GM18873 (cell line): ENCODE results near the gene DIP2C.
"Not testable (repeated sequence)": the region's sequence is repeated elsewhere in the genome, so short reads cannot be mapped to it uniquely, and the experiment has no call there.

ENCODE experiments used
- ATAC-seq: cut with Tn5 transposase; IDR thresholded peaks from one replicate; pipeline ENCODE4 v1.9.1; 2021; ENCODE audit warnings: mild to moderate bottlenecking, moderate library complexity, moderate number of reproducible peaks; ENCODE audit not compliant: unreplicated experiment, low FRiP score

Gene DIP2C

DNA sequence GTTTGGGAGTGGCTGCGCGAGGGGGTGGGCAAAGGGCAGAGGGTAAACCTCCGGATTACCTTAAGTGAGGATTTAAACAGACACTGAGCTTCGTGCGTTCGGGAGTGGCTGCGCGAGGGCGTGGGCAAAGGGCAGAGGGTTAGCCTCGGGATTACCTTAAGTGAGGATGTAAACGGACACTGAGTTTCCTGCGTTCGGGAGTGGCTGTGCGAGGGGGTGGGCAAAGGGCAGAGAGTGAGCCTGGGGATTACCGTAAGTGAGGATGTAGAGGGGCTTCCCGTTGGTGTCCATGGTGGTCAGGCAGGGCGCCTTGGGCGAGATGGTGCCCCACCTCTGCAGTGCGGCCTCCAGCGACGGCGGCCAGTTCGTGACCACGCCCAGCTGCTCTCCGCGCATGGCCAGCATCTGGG lies 275.8 kb downstream of the DIP2C start:
- ATAC-seq, result no peak

DNA sequence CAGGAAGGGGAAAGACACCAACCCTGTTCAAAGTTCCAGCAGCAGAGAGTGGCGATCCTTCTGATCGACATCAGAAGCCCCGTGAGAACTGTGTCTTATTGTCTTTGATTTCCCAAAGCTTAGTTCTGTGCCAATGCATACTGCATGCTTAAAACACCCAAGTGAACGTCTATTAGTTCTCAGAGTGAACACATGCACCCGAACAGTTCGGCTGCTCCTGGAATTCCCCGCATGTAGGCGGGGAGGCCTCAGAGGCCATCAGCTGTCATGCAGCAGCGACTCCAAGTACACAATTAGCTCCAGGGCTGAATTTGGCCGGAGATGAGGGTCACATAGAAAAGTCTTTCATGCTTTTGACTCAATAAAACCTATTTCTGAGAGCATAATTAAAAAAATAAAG lies 277.4 kb downstream of the DIP2C start:
- no peak for ATAC-seq

DNA sequence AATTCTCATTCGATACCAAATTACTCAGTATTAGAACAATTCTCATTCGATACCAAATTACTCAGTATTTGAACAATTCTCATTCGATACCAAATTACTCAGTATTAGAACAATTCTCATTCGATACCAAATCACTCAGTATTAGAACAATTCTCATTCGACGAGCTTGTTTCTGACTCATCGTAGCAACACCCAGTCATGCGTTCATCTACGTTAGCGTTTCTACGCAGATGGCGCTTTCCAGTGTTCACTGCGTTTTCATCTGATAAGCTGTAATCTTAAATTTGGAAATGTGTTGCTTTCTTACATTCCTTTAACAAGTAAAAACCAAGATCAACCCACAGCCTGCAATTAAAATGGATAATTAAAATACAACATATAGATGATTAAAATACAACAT lies 277.9 kb downstream of the DIP2C start:
- ATAC-seq, result no peak

DNA sequence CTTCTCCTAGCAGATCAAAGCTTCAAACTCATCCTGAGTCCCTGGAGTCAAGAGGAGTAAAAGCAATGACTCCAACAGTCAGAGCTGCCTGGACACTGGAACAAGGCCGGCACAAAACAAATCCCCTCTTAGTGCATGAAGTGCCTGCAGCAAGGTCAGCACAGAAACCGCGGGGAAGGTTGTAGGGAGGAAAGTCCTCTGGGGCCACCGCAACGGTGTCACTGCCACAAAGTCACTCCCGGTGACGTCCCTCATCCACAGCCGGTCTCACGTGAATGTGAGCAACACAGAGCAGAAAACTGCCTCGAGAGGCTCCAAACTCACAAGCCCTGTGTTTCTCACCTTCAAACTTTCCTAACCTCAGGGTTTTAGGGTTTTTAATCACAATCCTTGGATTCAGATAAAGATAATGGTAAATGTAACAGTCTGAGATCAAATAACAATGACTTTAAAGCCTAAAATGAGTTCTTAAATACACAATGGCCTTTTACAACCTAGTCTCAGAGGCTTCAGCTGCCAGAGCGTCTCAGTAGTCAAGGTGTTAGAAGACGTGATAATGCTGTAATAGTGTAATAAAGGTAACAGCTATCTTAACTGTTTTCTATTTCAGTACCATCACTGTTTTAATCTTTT lies 279.9 kb downstream of the DIP2C start:
- no peak for ATAC-seq

DNA sequence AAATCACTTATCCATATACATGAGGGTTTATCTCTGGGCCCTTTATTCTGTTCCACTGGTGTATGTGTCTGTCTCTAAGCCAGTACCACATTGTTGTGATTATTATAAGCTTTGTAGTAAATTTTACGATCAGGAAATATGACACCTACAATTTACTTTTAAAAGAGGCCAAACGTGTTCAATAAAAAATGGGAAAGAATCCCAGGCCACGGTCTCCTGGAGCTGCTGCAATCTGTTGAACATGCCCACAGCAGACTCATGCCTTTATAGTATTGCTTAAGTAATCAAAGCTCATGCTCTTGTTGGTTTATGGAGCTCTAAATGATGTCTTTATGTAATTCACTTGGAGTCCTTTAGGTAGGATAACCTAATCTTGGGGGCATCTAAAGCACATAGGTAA lies 281.2 kb downstream of the DIP2C start:
- no peak for ATAC-seq

DNA sequence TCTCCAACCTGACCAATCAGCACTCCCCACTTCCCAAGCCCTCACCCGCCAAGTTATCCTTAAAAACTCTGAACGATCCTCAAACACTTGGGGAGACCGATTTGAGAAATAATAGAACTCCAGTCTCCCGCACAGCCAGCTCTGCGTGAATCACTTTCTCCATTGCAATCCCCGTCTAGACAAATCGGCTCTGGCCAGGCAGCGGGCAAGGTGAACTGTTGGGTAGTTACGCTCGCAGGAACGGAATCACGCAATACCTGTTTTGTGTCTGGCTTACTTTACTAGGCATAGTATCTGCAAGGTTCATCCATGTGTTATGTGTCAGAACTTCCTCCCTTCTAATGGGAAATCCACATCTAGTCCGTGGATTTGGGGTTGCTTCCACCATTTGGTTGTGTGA lies 282.5 kb downstream of the DIP2C start:
- ATAC-seq, result no peak

DNA sequence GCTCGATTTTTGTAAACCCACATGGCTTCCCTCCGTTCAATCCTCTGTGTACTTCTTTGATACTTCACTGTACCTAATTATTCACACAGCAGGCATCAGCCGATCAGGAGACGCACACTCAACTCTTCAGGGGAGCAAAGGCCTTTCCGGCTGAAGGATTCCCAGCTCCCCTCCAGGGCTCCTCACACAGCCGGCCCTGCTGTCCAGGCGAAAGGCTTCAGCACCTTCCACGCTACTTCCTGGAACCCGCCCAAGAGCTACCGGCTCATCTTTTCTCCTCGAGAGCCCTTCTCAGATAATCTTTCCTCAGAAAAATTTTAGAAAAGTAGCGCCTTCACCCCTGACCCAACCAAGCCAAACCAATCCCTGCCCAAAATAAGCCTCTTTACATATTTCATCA lies 283.8 kb downstream of the DIP2C start:
- no peak for ATAC-seq

DNA sequence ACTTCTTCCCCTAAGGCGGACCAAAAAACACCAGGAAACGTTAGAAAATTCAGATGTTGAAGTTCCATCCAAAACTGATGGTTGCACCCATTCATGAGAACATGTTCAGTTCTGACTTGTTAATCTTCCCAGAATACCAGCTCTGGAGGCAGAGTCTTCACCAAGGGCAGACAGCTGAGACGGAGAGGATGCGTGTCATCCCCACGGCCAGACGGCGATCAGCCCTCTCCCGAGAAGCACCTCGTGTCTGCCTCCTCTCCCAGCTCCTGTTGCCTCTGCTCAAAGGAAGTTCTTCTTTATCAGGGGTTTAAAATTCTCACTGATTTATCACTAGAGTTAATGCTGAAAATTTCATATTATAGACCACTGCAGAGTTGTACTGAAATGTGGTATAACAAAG lies 284.5 kb downstream of the DIP2C start:
- no peak for ATAC-seq

DNA sequence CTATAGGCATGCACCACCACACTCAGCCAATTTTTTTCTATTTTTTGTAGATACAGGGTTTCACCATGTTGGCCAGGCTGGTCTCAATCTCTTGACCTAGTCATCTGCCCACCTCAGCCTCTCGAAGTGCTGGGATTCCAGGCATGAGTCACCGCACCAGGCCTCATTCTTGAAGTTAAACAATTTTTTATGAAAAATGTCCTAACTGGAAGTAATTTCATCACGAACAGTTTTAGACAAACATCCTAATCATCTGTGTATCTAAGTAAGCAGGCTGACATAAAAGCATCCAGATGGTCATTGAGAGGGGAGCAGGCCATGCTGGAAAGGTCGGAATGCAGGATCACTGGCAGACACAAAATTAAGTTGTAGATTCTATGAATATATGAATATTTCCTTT lies 285.1 kb downstream of the DIP2C start:
- no peak for ATAC-seq

DNA sequence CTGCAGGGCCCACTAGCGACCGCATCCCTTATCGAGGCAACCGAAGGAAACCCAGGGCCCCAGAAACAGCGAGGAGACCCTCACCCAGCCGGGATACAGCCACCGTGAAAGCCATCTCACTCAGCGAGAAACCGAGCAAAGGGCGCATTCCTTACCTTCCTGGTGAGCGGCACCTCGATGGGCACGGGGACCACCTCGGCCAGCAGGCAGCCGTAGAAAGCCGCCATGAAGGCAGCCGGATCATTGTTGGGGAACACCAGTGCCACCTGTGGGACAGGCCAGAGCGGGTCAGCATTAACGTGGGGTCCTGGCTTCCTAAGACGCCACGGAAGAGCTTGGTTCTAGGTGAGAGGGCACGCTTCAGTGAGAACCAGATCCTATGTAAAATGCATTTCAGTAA lies 290.5 kb downstream of the DIP2C start:
- no peak for ATAC-seq

DNA sequence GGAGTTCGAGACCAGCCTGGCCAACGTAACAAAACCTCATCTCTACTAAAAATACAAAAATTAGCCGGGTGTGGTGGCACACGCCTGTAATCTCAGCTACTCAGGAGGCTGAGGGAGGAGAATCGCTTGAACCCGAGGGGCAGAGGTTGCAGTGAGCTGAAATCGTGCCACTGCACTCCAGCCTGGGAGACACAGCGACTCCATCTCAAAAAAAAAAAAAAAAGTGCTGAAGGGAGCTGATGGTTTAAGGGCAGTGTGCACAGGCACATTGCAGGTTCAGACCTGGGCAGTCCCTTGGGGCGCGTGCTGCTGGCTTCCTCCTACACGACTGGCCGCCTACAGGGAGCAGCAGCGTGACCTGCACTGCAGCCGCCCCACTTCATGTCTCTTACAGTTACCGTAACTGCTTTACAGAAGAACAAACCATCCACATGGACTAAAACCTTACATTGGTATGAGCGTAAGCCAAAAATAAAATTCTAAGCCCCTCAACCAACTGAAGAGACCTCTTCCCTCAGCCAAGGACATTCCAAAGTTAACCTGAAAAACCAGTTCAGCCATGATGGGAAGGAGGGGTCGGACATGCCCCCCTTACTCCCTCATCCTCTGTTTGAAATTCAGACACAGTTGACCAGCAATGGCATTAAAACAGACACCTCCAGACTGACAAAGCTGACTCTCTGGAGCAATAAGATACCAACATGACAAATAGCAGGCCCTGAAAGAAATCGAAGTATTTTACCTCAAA lies 292.0 kb downstream of the DIP2C start:
- ATAC-seq, result no peak

DNA sequence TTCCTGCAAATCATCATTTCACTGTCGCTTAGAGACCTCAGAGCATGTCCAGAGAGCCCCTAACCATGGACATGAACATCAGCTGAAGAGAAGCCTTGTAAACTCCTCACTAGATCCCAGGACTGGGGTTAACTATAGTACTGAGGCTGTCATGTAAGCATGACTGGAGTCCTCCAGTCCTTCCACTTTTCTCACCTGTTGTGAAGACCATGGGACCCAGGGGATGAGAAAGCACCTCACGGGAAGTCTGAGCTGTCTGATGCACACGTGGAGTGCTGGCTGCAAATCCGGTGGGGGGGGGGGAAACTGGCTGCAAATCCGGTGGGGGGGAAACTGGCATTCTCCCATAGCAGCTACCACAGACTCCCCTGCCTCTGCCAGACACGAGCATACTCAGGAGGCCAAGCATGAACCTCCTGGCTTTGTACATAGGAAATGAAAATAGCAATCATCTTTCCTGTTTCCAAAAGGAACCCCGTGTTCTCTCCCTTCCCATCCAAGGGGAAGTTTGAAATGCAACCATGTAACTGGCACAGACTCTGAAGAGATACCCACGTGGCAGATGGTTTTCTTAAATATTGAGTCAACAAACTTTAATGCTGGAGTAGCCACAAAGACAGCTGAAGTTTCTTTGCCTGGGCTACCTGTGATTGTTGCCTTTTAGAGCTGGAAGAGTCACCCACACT lies 292.8 kb downstream of the DIP2C start:
- ATAC-seq, result no peak

DNA sequence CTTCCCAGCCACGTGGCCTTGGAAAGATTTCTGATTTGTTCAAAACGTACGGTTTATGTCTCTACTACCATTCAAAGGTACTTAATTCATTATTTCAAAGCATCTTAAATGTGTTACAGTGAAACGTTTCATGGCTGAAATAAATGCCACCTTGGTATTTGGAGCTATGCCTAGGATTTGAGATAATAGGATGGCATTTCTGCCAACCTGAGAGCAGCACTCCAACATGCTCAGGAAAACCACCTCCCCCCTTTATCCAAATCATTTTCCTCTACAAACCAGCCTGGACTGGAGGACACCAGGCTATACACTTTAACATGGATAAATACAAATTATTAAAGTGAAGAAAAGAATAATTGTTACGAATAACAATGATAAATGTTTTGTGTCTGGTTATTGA lies 293.4 kb downstream of the DIP2C start:
- ATAC-seq, result no peak

DNA sequence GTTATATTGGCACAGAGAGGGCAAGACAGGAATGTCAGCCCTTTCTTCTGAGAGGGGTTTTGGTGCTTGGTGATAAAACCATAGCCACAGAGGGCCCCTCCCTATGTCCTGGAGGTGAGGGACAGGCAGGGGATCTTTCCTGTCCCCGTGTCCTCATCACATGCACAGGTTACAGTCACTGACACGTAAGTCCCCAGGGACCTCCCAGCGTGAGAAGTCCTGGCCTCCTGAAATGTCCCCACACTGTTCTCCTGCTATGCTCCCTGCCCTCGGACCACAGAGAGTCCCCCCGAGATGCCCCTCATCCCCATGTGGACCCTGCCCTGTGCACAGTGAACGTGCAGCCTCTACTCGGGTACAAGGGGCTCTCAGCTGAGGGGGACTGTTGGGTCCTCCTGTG lies 293.8 kb downstream of the DIP2C start:
- ATAC-seq, result no peak

DNA sequence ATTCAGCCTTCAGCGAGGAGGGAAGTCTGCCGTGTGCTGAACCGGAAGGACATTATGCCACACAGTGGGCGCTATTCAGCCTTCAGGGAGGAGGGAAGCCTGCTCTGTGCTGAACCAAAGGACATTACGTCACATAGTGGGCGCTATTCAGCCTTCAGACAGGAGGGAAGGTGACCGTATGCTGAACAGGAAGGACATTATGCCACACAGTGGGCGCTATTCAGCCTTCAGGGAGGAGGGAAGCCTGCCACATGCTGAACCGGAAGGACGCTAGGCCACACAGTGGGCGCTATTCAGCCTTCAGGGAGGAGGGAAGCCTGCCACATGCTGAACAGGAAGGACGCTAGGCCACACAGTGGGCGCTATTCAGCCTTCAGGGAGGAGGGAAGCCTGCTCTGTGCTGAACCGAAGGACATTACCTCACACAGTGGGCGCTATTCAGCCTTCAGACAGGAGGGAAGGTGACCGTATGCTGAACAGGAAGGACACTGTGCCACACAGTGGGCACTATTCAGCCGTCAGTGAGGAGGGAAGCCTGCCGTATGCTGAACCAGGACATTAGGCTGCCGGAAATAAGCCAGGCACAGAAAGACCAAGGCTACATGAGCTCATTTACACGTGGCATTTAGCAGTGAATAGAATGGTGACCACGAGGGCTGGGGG lies 294.9 kb downstream of the DIP2C start:
- not testable (repeated sequence) for ATAC-seq

DNA sequence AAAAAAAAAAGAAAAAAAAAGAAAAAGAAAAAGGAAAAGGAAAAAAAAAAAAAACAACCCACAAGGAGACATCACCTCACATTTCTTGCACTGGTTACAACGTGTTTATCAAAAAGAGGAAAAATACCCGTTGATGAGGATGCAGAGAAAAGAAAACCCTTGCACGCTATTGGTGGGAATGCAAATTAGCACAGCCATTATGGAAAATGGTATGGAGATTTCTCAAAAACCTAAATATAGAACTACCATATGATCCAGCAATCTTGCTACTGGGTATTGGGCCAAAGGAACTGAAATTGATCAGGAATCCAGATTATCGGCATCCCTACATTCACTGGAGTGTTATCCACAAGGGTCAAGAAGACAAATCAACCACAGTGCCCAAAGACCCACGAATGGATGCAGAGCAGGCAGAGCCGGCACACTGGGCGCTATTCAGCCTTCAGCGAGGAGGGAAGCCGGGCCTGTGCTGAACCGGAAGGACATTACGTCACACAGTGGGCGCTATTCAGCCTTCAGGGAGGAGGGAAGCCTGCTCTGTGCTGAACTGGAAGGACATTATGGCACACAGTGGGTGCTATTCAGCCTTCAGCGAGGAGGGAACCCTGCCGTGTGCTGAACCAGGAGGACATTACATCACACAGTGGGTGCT lies 295.6 kb downstream of the DIP2C start:
- ATAC-seq, result no peak

DNA sequence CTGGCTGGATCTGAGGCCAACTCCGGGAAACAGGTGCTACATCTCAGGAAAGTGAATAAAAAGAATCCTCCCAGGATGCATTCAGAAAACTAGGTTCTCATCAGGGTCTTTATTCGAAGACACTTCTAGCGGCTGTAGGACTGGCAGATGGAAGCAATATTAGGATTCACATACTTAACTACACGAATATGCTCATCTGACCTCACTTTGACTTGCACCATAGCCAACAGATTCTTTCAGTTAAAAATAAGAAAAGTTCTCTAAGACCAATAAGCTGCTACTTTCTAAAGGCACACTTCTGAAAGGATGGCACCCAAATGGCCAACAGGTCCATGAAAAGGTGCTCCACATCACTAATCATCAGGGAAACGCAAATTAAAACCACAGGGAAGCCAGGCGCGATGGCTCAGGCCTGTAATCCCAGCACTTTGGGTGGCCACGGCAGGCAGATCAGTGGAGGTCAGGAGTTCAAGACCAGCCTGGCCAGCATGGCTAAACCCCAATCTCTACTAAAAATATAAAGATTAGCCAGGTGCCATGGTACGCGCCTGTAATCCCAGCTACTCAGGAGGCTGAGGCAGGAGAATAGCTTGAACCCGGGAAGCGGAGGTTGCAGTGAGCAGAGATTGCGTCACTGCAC lies 296.2 kb downstream of the DIP2C start:
- no peak for ATAC-seq

DNA sequence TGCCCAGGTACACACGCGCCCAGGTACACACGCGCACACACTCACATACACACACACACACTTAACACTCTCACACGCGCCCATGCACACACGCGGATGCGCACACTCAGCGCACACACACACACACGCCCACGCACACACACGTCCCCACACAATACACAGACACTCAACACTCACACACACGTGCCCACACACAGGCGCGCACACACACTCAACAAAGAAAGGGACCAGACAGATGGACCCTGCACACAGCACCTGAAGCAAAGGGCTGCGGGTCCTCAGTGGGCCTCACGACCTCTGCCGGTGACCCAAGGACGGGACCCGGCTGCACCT lies 296.8 kb downstream of the DIP2C start:
- no peak for ATAC-seq

DNA sequence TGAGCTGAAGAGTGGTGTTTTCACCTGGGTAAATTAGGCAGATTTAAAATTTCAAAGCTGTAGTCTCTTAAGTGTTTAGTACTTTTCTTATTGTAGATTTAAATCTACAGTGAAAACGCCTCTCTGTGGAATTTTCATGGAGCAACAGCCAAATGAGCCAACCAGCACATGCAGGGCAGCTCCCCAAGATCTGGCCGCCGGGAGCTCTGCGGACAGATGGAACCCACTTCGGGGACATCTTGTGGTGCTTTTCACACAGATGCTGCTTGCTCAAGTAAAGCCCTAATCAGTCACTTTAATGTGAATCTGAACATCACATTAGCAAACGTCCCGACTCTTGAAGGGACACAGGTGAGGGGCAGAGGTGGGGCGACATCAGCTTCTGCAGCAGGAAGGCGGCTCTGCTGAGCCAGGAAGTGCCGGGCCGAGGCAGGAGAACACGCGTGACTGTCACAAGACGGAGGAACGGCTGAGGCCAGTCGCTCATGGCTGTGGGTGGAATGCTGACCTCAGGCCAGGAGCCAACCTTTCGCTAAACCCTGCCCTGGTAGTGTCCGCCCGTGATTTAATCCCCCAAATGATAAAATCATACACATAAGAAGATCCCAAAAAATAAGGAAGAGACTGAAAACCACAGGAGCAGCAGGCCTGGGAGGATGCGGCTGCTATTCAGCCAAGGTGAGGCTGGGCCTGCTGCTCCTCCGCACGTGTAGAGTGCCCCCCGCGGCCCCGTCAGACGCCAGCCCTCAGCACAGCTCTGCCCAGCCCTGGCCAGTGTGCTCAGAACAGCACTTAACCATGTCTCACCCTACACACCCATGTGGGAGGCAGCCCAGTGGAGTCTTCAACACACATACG lies 297.4 kb downstream of the DIP2C start:
- no peak for ATAC-seq

DNA sequence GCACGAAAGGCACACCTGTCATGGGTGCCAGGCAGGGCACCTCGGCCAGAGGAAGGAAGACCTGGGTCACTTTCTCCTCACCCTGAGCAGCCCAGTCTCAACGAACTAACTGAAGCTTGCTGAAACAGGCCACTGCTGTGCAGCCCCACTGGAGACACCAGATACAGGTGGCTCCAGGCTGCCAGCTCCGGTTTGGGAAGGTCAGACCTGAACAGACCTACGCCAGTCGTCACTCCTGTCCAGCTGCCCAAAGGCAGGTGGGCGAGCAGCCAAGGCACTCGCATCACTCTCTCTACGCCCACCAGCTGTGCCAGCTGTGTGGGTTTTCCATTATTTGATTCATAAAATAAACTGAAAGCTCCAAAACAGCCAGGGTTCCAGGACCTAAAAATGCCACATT lies 298.2 kb downstream of the DIP2C start:
- no peak for ATAC-seq
